GM12878 (cell line): Measurements from ENCODE around the gene NUP62. TPM values are rescaled to one million over a fixed set of nuclear protein-coding genes. Genes with fewer than 3 reads are reported as not detected.
A peak's percentile ranks its signal among the peaks of the same experiment; 100 is the strongest.

ENCODE experiments used
- ATAC-seq: fragments of 200-7000 bp; cut with Tn5 transposase; 3 replicates; pipeline ENCODE4 v1.9.1; 2020; ENCODE audit warnings: mild to moderate bottlenecking, moderate library complexity
- BruUV-seq: library from RNA; stranded (reverse); fragments of 400-500 nt; replicated peaks from 2 replicates; lab custom pipeline; 2021; lab: Mats Ljungman, UMichigan
- CTCF ChIA-PET: fragments of 300-600 bp; sonication (Branson Sonifier 250); formaldehyde crosslinking; extraction: SDS; loops from one replicate; lab custom pipeline; 2021; ENCODE audit warnings: inconsistent platforms; lab: Yijun Ruan, JAX
- POLR2A ChIA-PET: fragments of 350-600 bp; formaldehyde crosslinking; extraction: SDS; loops from one replicate; lab custom pipeline; 2021; ENCODE audit warnings: inconsistent platforms; lab: Charles Lee
- RAD21 ChIA-PET: fragments of 300-600 bp; sonication (Branson Sonifier 250); formaldehyde crosslinking; loops from one replicate; lab custom pipeline; 2023; ENCODE audit warnings: antibody characterized with exemption; ENCODE audit not compliant: unreplicated experiment; lab: Charles Lee
- SMC1A ChIA-PET: fragments of 300-600 bp; sonication (Branson Sonifier 250); formaldehyde crosslinking; loops from one replicate; lab custom pipeline; 2023; ENCODE audit not compliant: unreplicated experiment, uncharacterized antibody; lab: Charles Lee
- DNase-seq: peaks from one replicate; pipeline ENCODE4 v3.0.0-alpha.2; 2011; ENCODE audit warnings: low read depth, low spot score
- FAIRE-seq: peaks from 3 replicates; lab custom pipeline; 2011; peaks lifted over from hg19 to GRCh38; lab: Jason Lieb, UNC
- H2AFZ ChIP-seq: 2 replicates; pipeline ENCODE4 v1.6.0; 2011; ENCODE audit warnings: low read depth, low read length, control low read depth; ENCODE audit not compliant: control insufficient read depth
- H3K27ac ChIP-seq: 2 replicates; pipeline ENCODE4 v1.5.1; 2011; ENCODE audit warnings: control low read depth; ENCODE audit not compliant: control insufficient read depth, insufficient read depth
- H3K27me3 ChIP-seq, 2 experiments: replicated peaks in 1 of 2; 2 replicates each; pipeline versions ENCODE4 v1.6.0 to v1.6.1; 2011; ENCODE audit warnings: low read length in 1 of 2; ENCODE audit not compliant: control insufficient read depth in 2 of 2, insufficient read depth in 2 of 2
- H3K36me3 ChIP-seq, 2 experiments: 2 replicates each; pipeline ENCODE4 v1.5.1; 2011; ENCODE audit warnings: low read length in 1 of 2; ENCODE audit not compliant: control insufficient read depth in 2 of 2, insufficient read depth in 2 of 2
- H3K4me1 ChIP-seq: 2 replicates; pipeline ENCODE4 v1.6.1; 2011; ENCODE audit warnings: mild to moderate bottlenecking, low read length, moderate library complexity, mixed read lengths; ENCODE audit not compliant: control insufficient read depth, insufficient read depth
- H3K4me2 ChIP-seq: 2 replicates; pipeline ENCODE4 v1.6.0; 2011; ENCODE audit warnings: control low read depth; ENCODE audit not compliant: control insufficient read depth, insufficient read depth
- H3K4me3 ChIP-seq: fragments of 200-600 bp; sonication (generic); 2 replicates; pipeline ENCODE4 v1.5.1; 2016
- H3K79me2 ChIP-seq: 2 replicates; pipeline ENCODE4 v1.6.0; 2011; ENCODE audit warnings: low read length; ENCODE audit not compliant: control insufficient read depth, insufficient read depth
- H3K9ac ChIP-seq: 2 replicates; pipeline ENCODE4 v1.8.0; 2011; ENCODE audit warnings: low read length, control low read depth, mixed read lengths; ENCODE audit not compliant: control insufficient read depth, insufficient read depth
- H3K9me3 ChIP-seq: replicated peaks from 3 replicates; pipeline ENCODE4 v1.5.1; 2011; ENCODE audit warnings: mild to moderate bottlenecking, low read length; ENCODE audit not compliant: control insufficient read depth, insufficient read depth
- H4K20me1 ChIP-seq: 2 replicates; pipeline ENCODE4 v1.6.0; 2011; ENCODE audit not compliant: control insufficient read depth, insufficient read depth
- ATF2 ChIP-seq: IDR thresholded peaks from 2 replicates; pipeline ENCODE4 v1.6.1; 2012; ENCODE audit warnings: low read length, inconsistent platforms
- SMC3 ChIP-seq: IDR thresholded peaks from 2 replicates; pipeline ENCODE4 v1.6.1; 2011; ENCODE audit warnings: low read length, improper control_type of control experiment, borderline replicate concordance
- ZBTB33 ChIP-seq: fragments of 450-650 bp; IDR thresholded peaks from 2 replicates; pipeline ENCODE4 v1.6.1; 2017; ENCODE audit warnings: mild to moderate bottlenecking
- WGBS: methylation state at CpG from one replicate; pipeline ENCODE4 v1.1.6; 2016; ENCODE audit warnings: low lambda C conversion rate; ENCODE audit not compliant: insufficient replicate concordance, insufficient coverage; ENCODE audit errors: missing lambda C conversion rate; 5-methylcytosine and 5-hydroxymethylcytosine counted together
- in situ Hi-C: fragments of 300-500 bp; cut with MboI; formaldehyde crosslinking; loops from 9 replicates; pipeline ENCODE4 v1.14.3; 2018; ENCODE audit warnings: mixed read lengths
- intact Hi-C: fragments of 100-400 bp; cut with micrococcal nuclease; formaldehyde crosslinking; loops from one replicate; pipeline ENCODE4 v1.14.2; 2022; ENCODE audit not compliant: unreplicated experiment
- polyA plus RNA-seq, 11 experiments: library from polyadenylated mRNA; depleted of rRNA in 4 of 11; unstranded in 6 of 11; stranded (reverse) in 5 of 11; fragments of >200 nt; fragmentation: Nextera tagmentation in 4 of 11; fragmentation: Illumina TruSeq in 1 of 11; extraction: Ambion mirVana in 4 of 11; extraction: Trizol in 1 of 11; gene quantifications; 1 replicate in 1 of 11; 2 replicates in 10 of 11; pipeline versions ENCODE4 v1.2.1 to v1.2.3, GENCODE V29; 2011 to 2016; ENCODE audit warnings: inconsistent platforms in 2 of 11, missing spikeins in 2 of 11, low read depth in 1 of 11
- total RNA-seq, 4 experiments: library from RNA; depleted of rRNA in 3 of 4; stranded (reverse); fragments of >200 nt in 3 of 4; fragmentation: Illumina TruSeq in 1 of 4; extraction: Trizol in 1 of 4; gene quantifications; 2 replicates each; pipeline versions ENCODE4 v1.2.1 to v1.2.3, GENCODE V29; 2013 to 2021

The NUP62 gene
- total and polyA plus RNA-seq, 10 of the 15 experiments (the other 5 are each of a cell fraction or from before 2014, with no cell fraction given): 19.5 to 110 (median 66.9) TPM

- WGBS: 97% methylated on average over 37 of the region's 60 CpGs
- Histone ChIP-seq H3K36me3 (peaks cover 9 to 32% of the 10 kb centered on the region in 2 experiments), H3K4me2 (no peak overlapping the region), H3K79me2 (peaks cover 15% of the 10 kb centered on the region), H3K9me3 (no peaks in the 10 kb centered on the region), H2AFZ (no peak overlapping the region), H4K20me1 (no peaks in the 10 kb centered on the region), H3K4me3 (no peak overlapping the region), H3K27ac (no peak overlapping the region), H3K9ac (no peak overlapping the region), H3K27me3 (no peaks in the 10 kb centered on the region), H3K4me1 (peaks cover 3% of the 10 kb centered on the region; the same call in 1 of the 2 replicates)
- ATAC-seq: no peak
- FAIRE-seq: no peak
- TF ChIP-seq ATF2 (no peak), ZBTB33 (peak; percentile 77; the same call in 1 of the 2 replicates), SMC3 (no peak)
- no TSS peak for BruUV-seq
- ChIA-PET SMC1A (no interaction called here), POLR2A (no interaction called here), CTCF (interaction anchor here (0.6 kb wide), 1 partner anchor 57 kb away, joined by 3 read pairs; no protein-coding TSS in a partner anchor), RAD21 (no interaction called here)
- in situ Hi-C loops (no loop called here), intact Hi-C loops (no loop called here)
- DNase-seq: no peak
These were observed 67.5 kb downstream of the NUP62 start for GRCh38 chr19:49861541-49862378.
